Ovary (tissue), 9 donors: ENCODE results near the gene TSSK2. TPM values are rescaled to one million over a fixed set of nuclear protein-coding genes. Genes with fewer than 3 reads are reported as not detected.

Experiments
- DNase-seq, 5 donors: peaks; one replicate each; pipeline ENCODE4 v3.0.0-alpha.2; 2019 to 2020
- H3K27ac ChIP-seq, 2 donors: fragments of 200-600 bp; one replicate each; pipeline versions ENCODE4 v1.5.1 to v1.8.0; 2019 to 2022
- H3K27me3 ChIP-seq: fragments of 200-600 bp; one replicate; pipeline ENCODE4 v1.8.0; 2022
- H3K36me3 ChIP-seq: fragments of 200-600 bp; sonication (generic); one replicate; pipeline ENCODE4 v1.5.1; 2019
- H3K4me1 ChIP-seq: one replicate; pipeline ENCODE4 v1.8.1; 2013; ENCODE audit warnings: mild to moderate bottlenecking, moderate library complexity; ENCODE audit not compliant: insufficient read depth
- H3K4me3 ChIP-seq: fragments of 200-600 bp; sonication (generic); one replicate; pipeline ENCODE4 v1.5.1; 2017
- H3K9me3 ChIP-seq, 2 donors: fragments of 200-600 bp in 1 of 2; sonication (generic) in 1 of 2; one replicate each; pipeline versions ENCODE4 v1.5.1 to v1.8.1; 2013 to 2019; ENCODE audit warnings: mild to moderate bottlenecking in 1 of 2, moderate library complexity in 1 of 2
- EP300 ChIP-seq: sonication (generic); formaldehyde crosslinking; IDR thresholded peaks from one replicate; pipeline ENCODE4 v1.6.1; 2017; ENCODE audit warnings: antibody characterized with exemption
- POLR2A ChIP-seq: fragments of 450-650 bp; IDR thresholded peaks from one replicate; pipeline ENCODE4 v1.6.1; 2017; ENCODE audit warnings: antibody characterized with exemption, mild to moderate bottlenecking, moderate library complexity
- WGBS, 3 donors: extraction: QIAGEN DNeasy Blood & Tissue Kit in 1 of 3; methylation state at CpG; one replicate each; pipeline versions ENCODE4 v1.1.5 to v1.1.7; 2013 to 2017; 5-methylcytosine and 5-hydroxymethylcytosine counted together
- intact Hi-C, 4 donors: fragments of 100-400 bp; cut with DNase I; formaldehyde crosslinking; loops; one replicate each; pipeline versions ENCODE4 v1.11.0 to v1.15.1; 2022 to 2023
- polyA plus RNA-seq, 2 donors: library from polyadenylated mRNA; stranded (reverse); fragments of 200-250 nt in 1 of 2; fragments of 350-450 nt in 1 of 2; fragmentation: Illumina TruSeq in 1 of 2; extraction: RNeasy Lipid Tissue Mini Kit (QIAGEN cat#74804) in 1 of 2; gene quantifications; one replicate each; pipeline ENCODE4 v1.2.3, GENCODE V29; 2013 to 2014
- total RNA-seq, 7 donors: library from RNA; depleted of rRNA in 2 of 7; stranded (reverse); fragments of >200 nt in 2 of 7; fragmentation: NEBNext Ultra II Directional in 3 of 7; extraction: Animal tissue kit (Norgen Biotek cat#: 25700) in 3 of 7; gene quantifications; one replicate each; pipeline versions ENCODE4 v1.1.0 to v1.2.4, GENCODE V29; 2016 to 2023
- TF ChIP-seq, protein P1 (sequence below), 3 donors: fragments of 450-650 bp in 2 of 3; fragments of 200-600 bp in 1 of 3; IDR thresholded peaks; one replicate each; pipeline versions ENCODE4 v1.5.1 to v1.8.0; 2016 to 2022; ENCODE audit warnings: antibody characterized with exemption in 3 of 3, mild to moderate bottlenecking in 1 of 3
- donor health status: DM: no; HTN: no; CAD: no; lungs with moderate emphysema.
- donor health status: DM: no; HTN: no; CAD: no.
- donor health status: Bipolar disorder and iron deficiency.
- donor health status: DM: yes; HTN: yes; CAD: no.
- donor health status: DM: no; HTN: no; CAD: no.
- donor health status: DM: yes; HTN: yes; CAD: no.

Gene TSSK2
- total and polyA plus RNA-seq, 9 donors: 0.05 TPM; not detected in 8

DNA sequence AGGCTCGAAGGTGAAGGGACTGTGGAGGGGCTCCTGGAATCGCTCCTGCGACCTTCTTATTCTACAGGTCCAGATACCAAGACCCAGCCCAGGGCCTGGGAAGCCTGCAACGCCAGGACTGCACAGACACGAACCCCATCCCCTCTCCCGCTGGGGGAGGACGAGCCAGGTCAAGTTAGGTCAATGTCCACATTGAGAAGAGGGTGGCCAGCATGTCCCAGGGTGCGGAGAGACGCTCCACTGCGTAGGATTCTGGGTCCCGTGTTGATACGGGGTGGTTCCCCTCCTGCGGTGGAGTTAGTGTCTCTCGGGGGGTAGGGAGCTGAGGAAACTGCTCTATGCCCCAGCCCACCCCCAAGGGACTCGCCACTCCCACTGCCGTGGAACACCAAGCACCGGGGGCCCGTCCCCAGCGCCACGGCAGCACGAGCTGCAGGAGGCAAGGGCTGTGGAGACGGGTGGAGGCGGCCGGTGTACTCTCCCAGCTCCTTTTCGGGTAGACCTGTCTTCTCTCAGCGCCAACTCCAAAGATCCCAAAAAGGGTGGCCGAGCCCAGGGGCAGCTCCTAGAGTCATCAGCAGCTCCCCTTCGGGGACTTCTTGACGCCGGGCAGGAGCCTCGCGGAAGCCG, 17.4 kb downstream of the TSSK2 start:
- no peak overlapping the region for H3K27ac ChIP-seq
- intact Hi-C loops: loop anchor here in 1 of 4 donors (2.0 to 5.0 kb wide), 2 partner anchors 20 to 484 kb away; no protein-coding TSS in a partner anchor
- no peaks in the 10 kb centered on the region for H3K36me3 ChIP-seq
- H3K9me3 ChIP-seq: peaks cover 0 to 4% of the 10 kb centered on the region in 2 donors
- TF ChIP-seq, protein P1, sequence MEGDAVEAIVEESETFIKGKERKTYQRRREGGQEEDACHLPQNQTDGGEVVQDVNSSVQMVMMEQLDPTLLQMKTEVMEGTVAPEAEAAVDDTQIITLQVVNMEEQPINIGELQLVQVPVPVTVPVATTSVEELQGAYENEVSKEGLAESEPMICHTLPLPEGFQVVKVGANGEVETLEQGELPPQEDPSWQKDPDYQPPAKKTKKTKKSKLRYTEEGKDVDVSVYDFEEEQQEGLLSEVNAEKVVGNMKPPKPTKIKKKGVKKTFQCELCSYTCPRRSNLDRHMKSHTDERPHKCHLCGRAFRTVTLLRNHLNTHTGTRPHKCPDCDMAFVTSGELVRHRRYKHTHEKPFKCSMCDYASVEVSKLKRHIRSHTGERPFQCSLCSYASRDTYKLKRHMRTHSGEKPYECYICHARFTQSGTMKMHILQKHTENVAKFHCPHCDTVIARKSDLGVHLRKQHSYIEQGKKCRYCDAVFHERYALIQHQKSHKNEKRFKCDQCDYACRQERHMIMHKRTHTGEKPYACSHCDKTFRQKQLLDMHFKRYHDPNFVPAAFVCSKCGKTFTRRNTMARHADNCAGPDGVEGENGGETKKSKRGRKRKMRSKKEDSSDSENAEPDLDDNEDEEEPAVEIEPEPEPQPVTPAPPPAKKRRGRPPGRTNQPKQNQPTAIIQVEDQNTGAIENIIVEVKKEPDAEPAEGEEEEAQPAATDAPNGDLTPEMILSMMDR (IDR thresholded peaks at IDR 0.05): no peak
- TF ChIP-seq EP300: no peak
- TF ChIP-seq POLR2A: no peak
- DNase-seq: peak in 2 of 5 donors; percentile 12 to 25
- peaks cover 2% of the 10 kb centered on the region for H3K4me1 ChIP-seq
- H3K27me3 ChIP-seq: peaks cover 4% of the 10 kb centered on the region
- 26 to 39% (median 33%) methylated on average over 30 to 33 of the region's 33 CpGs for WGBS, 3 donors
- no peak overlapping the region for H3K4me3 ChIP-seq

DNA sequence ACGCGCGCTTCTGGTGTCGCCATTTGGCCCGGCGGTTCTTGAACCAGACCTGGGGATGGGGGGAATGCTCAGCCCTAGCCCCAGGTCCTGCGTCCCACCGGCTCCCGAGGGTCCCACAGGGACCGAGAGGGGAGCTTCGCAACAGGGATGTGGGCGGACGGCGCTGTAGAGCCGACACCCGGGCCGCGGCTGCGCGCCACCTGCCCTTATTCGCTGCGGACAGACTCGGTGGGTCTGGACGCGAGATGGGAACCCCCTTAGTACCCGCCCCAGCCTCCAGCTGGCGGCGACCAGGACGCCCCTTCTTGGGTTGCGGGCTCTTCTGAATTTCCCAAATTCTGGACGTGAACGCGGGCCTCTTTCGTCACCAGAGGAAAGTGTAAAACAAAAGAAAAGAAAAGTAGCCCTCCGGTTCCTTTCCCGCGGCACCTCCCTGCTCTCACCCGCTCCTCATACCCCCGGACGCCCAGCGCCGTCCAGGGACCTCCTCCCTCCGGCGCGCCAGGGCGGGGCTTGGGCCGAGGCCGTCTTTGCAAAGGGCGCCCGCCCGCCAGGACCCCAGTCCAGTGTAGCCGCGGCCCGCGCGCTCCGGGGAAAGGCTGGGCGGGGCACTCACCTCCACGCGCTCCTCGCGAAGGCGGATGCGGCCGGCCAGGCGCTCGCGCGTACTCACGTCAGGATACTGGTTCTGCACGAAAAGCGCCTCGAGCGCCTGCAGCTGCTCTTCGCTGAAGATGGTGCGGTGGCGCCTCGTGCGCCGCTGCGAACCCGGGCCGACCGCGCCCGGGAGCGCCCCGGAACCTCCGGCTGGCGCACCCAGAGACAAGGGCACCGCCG, 18.2 kb downstream of the TSSK2 start:
- Histone ChIP-seq H3K9me3 (peaks cover 0 to 4% of the 10 kb centered on the region in 2 donors), H3K4me3 (no peak overlapping the region), H3K27ac (no peak overlapping the region), H3K36me3 (no peaks in the 10 kb centered on the region), H3K27me3 (peaks cover 4% of the 10 kb centered on the region), H3K4me1 (no peaks in the 10 kb centered on the region)
- intact Hi-C loops: loop anchor here in 1 of 4 donors (2.0 to 5.0 kb wide), 2 partner anchors 20 to 483 kb away; no protein-coding TSS in a partner anchor
- no peak for DNase-seq
- WGBS, 3 donors: 0 to 1% (median 1%) methylated on average over 82 to 92 of the region's 92 CpGs
- TF ChIP-seq, protein P1 (IDR thresholded peaks at IDR 0.05): no peak
- no peak for TF ChIP-seq EP300
- TF ChIP-seq POLR2A: no peak

DNA sequence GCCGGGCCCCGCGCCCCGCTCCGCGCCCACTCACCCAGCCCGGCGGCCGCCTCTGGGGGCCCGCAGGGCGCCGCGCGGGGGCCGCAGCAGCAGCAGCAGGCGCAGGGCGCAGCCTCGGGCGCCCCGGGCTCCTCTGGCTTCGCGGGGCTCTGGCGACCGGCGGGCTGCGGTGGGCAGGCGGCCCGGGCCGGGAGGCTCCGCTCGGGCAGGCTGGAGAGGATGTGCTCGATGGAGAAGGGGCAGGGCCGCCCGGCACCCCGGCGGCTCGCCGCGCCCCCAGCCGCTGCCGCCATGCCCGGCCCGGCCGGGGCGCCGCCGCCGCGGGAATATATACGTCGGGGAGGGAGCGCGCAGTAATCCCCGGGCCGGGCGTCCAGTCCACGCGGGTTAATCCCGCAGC, 18.9 kb downstream of the TSSK2 start, which contains the start of gene GSC2:
Gene GSC2 (minus strand): TSS at position 302 of the 400 bp plus-strand sequence. CDS start 9 bp downstream, at position 293.
- DNase-seq: no peak
- TF ChIP-seq, protein P1 (IDR thresholded peaks at IDR 0.05): no peak
- TF ChIP-seq POLR2A (no peak), EP300 (no peak)
- Histone ChIP-seq H3K4me3 (no peak within 1 kb of the TSS), H3K36me3 (no peaks in the 10 kb centered on the region), H3K9me3 (peaks cover 0 to 4% of the 10 kb centered on the region in 2 donors), H3K27me3 (peaks cover 4% of the 10 kb centered on the region), H3K4me1 (no peaks in the 10 kb centered on the region), H3K27ac (no peak within 1 kb of the TSS)
- 0 to 4% (median 2%) methylated on average over 10 to 59 of the region's 59 CpGs for WGBS, 3 donors
- intact Hi-C loops: loop anchor here in 1 of 4 donors (2.0 to 5.0 kb wide), 2 partner anchors 19 to 482 kb away; no protein-coding TSS in a partner anchor

DNA sequence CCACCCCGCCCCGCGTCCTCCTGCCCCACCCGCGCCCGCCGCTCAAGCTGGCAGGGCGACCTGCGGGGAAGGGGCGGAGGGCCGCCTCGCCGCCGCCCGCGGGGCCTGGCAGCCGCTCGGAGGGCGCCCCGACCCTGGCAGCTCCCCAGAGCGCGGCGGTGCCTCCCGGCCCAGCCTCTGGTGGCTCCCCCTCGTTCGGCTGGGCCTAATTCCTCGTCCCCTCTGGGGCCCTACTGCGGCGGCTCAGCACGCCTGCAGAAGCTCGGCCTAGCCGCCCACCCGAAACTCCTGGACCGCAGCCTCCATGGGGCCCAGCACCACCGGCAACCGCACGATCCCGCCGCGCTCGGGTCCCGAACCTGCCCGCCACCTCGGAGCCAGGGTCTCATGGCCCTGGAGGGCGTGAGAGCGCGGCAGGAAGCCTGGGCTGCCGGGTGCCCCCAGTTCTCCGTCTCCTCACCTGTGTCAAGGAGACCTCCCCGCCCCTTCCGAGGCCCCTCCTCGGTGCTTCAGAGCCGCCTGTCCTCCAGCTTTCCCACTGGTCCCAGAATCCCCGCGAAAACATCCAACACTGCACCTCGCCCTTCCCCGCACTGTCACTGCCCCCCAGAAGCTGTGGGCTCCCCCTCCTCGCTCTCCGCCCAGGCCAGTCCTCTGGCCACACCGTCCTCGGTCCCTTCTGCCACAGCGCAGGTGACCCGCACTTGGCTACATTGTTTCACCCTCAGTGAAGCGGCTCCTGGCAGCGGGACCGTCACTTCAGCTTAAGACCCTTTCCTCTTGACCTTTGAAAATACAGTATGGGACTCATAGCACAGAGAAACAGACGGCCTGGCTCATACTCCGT, 19.6 kb downstream of the TSSK2 start:
- TF ChIP-seq EP300 (no peak), POLR2A (no peak)
- TF ChIP-seq, protein P1 (IDR thresholded peaks at IDR 0.05): no peak
- no peak overlapping the region for H3K27ac ChIP-seq
- no peaks in the 10 kb centered on the region for H3K4me1 ChIP-seq
- H3K9me3 ChIP-seq: peaks cover 0 to 4% of the 10 kb centered on the region in 2 donors
- no peaks in the 10 kb centered on the region for H3K36me3 ChIP-seq
- DNase-seq: no peak
- peaks cover 4% of the 10 kb centered on the region for H3K27me3 ChIP-seq
- no peak overlapping the region for H3K4me3 ChIP-seq
- WGBS, 3 donors: 4 to 10% (median 8%) methylated on average over 48 to 68 of the region's 68 CpGs
- intact Hi-C loops: no loop called here
